Measurements from ENCODE around the gene CKS2. TPM values are rescaled to one million over a fixed set of nuclear protein-coding genes. Genes with fewer than 3 reads are reported as not detected.

The CKS2 gene
- total and polyA plus RNA-seq, 3 experiments from 2014 or later: 21.2 to 253 (median 252) TPM

GRCh38 chr9:89359751-89360261 lies 48.8 kb downstream of the CKS2 start:
- ChIA-PET POLR2A (no interaction called here), CTCF (interaction anchor here (1.1 to 1.2 kb wide), 2 partner anchors 11 to 189 kb away, joined by 3 read pairs; no protein-coding TSS in a partner anchor)
- H3K27ac Mint-ChIP-seq: peak overlapping the region in 6 of 8 donors; percentile 20 to 70 (median 51)
- peaks cover 81% of the 10 kb centered on the region for H3K36me3 ChIP-seq (ENCODE audit: insufficient read depth, low read length)
- no peaks in the 10 kb centered on the region for H3K27me3 ChIP-seq (ENCODE audit: insufficient read depth, low read length, poor library complexity, severe bottlenecking)
- H3K4me1 ChIP-seq (ENCODE audit: insufficient read depth, low read length): no peaks in the 10 kb centered on the region
- no peak overlapping the region for H3K27ac ChIP-seq (ENCODE audit: low read depth, low read length)
- no peak overlapping the region for H3K4me3 Mint-ChIP-seq
- no peaks in the 10 kb centered on the region for H3K9me3 ChIP-seq (ENCODE audit: low read length)
- no peaks in the 10 kb centered on the region for H3K27me3 Mint-ChIP-seq
- H3K9me3 Mint-ChIP-seq: no peaks in the 10 kb centered on the region
- no peak for DNase-seq
- H3K36me3 Mint-ChIP-seq: peaks cover 0 to 87% (median 25%) of the 10 kb centered on the region in 3 donors
- H3K4me1 Mint-ChIP-seq: peaks cover 3 to 32% (median 5%) of the 10 kb centered on the region in 3 donors
- no peak overlapping the region for H3K4me3 ChIP-seq (ENCODE audit: low read length)

GRCh38 chr9:89360465-89360864 lies 49.5 kb downstream of the CKS2 start:
- Mint-ChIP-seq H3K4me3 (no peak overlapping the region), H3K36me3 (peaks cover 0 to 83% (median 25%) of the 10 kb centered on the region in 3 donors), H3K4me1 (peaks cover 3 to 29% (median 5%) of the 10 kb centered on the region in 3 donors), H3K9me3 (no peaks in the 10 kb centered on the region), H3K27me3 (no peaks in the 10 kb centered on the region), H3K27ac (peak overlapping the region in 5 of 8 donors; percentile 57 to 83 (median 68))
- no peaks in the 10 kb centered on the region for H3K4me1 ChIP-seq (ENCODE audit: insufficient read depth, low read length)
- ChIA-PET POLR2A (no interaction called here), CTCF (interaction anchor here (1.1 to 1.2 kb wide), 2 partner anchors 11 to 188 kb away, joined by 3 read pairs; no protein-coding TSS in a partner anchor)
- no peaks in the 10 kb centered on the region for H3K9me3 ChIP-seq (ENCODE audit: low read length)
- H3K27me3 ChIP-seq (ENCODE audit: insufficient read depth, low read length, poor library complexity, severe bottlenecking): no peaks in the 10 kb centered on the region
- no peak overlapping the region for H3K4me3 ChIP-seq (ENCODE audit: low read length)
- H3K27ac ChIP-seq (ENCODE audit: low read depth, low read length): no peak overlapping the region
- H3K36me3 ChIP-seq (ENCODE audit: insufficient read depth, low read length): peaks cover 75% of the 10 kb centered on the region
- DNase-seq: no peak

- no peak for DNase-seq
- Mint-ChIP-seq H3K36me3 (peaks cover 0 to 82% (median 22%) of the 10 kb centered on the region in 3 donors), H3K27me3 (no peaks in the 10 kb centered on the region), H3K27ac (peak overlapping the region; percentile 14 to 83 (median 58)), H3K9me3 (no peaks in the 10 kb centered on the region), H3K4me1 (peaks cover 3 to 29% (median 5%) of the 10 kb centered on the region in 3 donors), H3K4me3 (peak overlapping the region in 1 of 7 donors; percentile 7)
- ChIA-PET POLR2A (no interaction called here), CTCF (interaction anchor here (1.1 kb wide), 1 partner anchor 12 kb away, joined by 3 read pairs; no protein-coding TSS in a partner anchor)
- Histone ChIP-seq H3K4me1 (ENCODE audit: insufficient read depth, low read length) (no peaks in the 10 kb centered on the region), H3K9me3 (ENCODE audit: low read length) (no peaks in the 10 kb centered on the region), H3K27ac (ENCODE audit: low read depth, low read length) (no peak overlapping the region), H3K27me3 (ENCODE audit: insufficient read depth, low read length, poor library complexity, severe bottlenecking) (no peaks in the 10 kb centered on the region), H3K36me3 (ENCODE audit: insufficient read depth, low read length) (peaks cover 75% of the 10 kb centered on the region), H3K4me3 (ENCODE audit: low read length) (no peak overlapping the region)
Measured at GRCh38 chr9:89361031-89361430, 50.0 kb downstream of the CKS2 start.

GRCh38 chr9:89361816-89362646 lies 51.0 kb downstream of the CKS2 start:
- peaks cover 0 to 78% (median 17%) of the 10 kb centered on the region in 3 donors for H3K36me3 Mint-ChIP-seq
- peaks cover 0 to 24% (median 3%) of the 10 kb centered on the region in 3 donors for H3K4me1 Mint-ChIP-seq
- H3K9me3 ChIP-seq (ENCODE audit: low read length): no peaks in the 10 kb centered on the region
- ChIA-PET POLR2A (no interaction called here), CTCF (interaction anchor here (1.0 kb wide), 1 partner anchor 10 kb away, joined by 3 read pairs; no protein-coding TSS in a partner anchor)
- H3K36me3 ChIP-seq (ENCODE audit: insufficient read depth, low read length): peaks cover 65% of the 10 kb centered on the region
- H3K27ac Mint-ChIP-seq: peak overlapping the region in 6 of 8 donors; percentile 14 to 71 (median 46)
- no peak overlapping the region for H3K27ac ChIP-seq (ENCODE audit: low read depth, low read length)
- H3K4me3 ChIP-seq (ENCODE audit: low read length): no peak overlapping the region
- no peaks in the 10 kb centered on the region for H3K4me1 ChIP-seq (ENCODE audit: insufficient read depth, low read length)
- no peaks in the 10 kb centered on the region for H3K9me3 Mint-ChIP-seq
- no peaks in the 10 kb centered on the region for H3K27me3 ChIP-seq (ENCODE audit: insufficient read depth, low read length, poor library complexity, severe bottlenecking)
- no peak for DNase-seq
- H3K4me3 Mint-ChIP-seq: peak overlapping the region in 1 of 7 donors; percentile 23
- no peaks in the 10 kb centered on the region for H3K27me3 Mint-ChIP-seq

GRCh38 chr9:89362647-89363310 lies 51.8 kb downstream of the CKS2 start:
- POLR2A ChIA-PET: no interaction called here
- H3K36me3 ChIP-seq (ENCODE audit: insufficient read depth, low read length): peaks cover 58% of the 10 kb centered on the region

GRCh38 chr9:89363311-89363670 lies 52.3 kb downstream of the CKS2 start:
- H3K27me3 ChIP-seq (ENCODE audit: insufficient read depth, low read length, poor library complexity, severe bottlenecking): no peaks in the 10 kb centered on the region
- no peaks in the 10 kb centered on the region for H3K4me1 ChIP-seq (ENCODE audit: insufficient read depth, low read length)
- DNase-seq: no peak
- H3K36me3 Mint-ChIP-seq: peaks cover 0 to 65% (median 17%) of the 10 kb centered on the region in 3 donors
- H3K9me3 ChIP-seq (ENCODE audit: low read length): no peaks in the 10 kb centered on the region
- peaks cover 0 to 19% (median 2%) of the 10 kb centered on the region in 3 donors for H3K4me1 Mint-ChIP-seq
- no peak overlapping the region for H3K27ac ChIP-seq (ENCODE audit: low read depth, low read length)
- peaks cover 53% of the 10 kb centered on the region for H3K36me3 ChIP-seq (ENCODE audit: insufficient read depth, low read length)
- peak overlapping the region in 1 of 7 donors; percentile 56 for H3K4me3 Mint-ChIP-seq
- peak overlapping the region in 3 of 8 donors; percentile 11 to 51 (median 21) for H3K27ac Mint-ChIP-seq
- ChIA-PET CTCF (interaction anchor here (1.0 kb wide), 1 partner anchor 11 kb away, joined by 3 read pairs; no protein-coding TSS in a partner anchor), POLR2A (no interaction called here)
- no peak overlapping the region for H3K4me3 ChIP-seq (ENCODE audit: low read length)
- no peaks in the 10 kb centered on the region for H3K27me3 Mint-ChIP-seq
- no peaks in the 10 kb centered on the region for H3K9me3 Mint-ChIP-seq

More at GRCh38 chr9:89362647-89363310, 51.8 kb downstream of the CKS2 start:
- Mint-ChIP-seq H3K9me3 (no peaks in the 10 kb centered on the region), H3K27ac (peak overlapping the region in 1 of 8 donors; percentile 21), H3K4me3 (no peak overlapping the region), H3K4me1 (peaks cover 0 to 17% (median 2%) of the 10 kb centered on the region in 3 donors), H3K36me3 (peaks cover 0 to 70% (median 17%) of the 10 kb centered on the region in 3 donors), H3K27me3 (no peaks in the 10 kb centered on the region)
- no peak for DNase-seq
- Histone ChIP-seq H3K9me3 (ENCODE audit: low read length) (no peaks in the 10 kb centered on the region), H3K4me3 (ENCODE audit: low read length) (no peak overlapping the region), H3K27ac (ENCODE audit: low read depth, low read length) (no peak overlapping the region), H3K27me3 (ENCODE audit: insufficient read depth, low read length, poor library complexity, severe bottlenecking) (no peaks in the 10 kb centered on the region), H3K4me1 (ENCODE audit: insufficient read depth, low read length) (no peaks in the 10 kb centered on the region)
- CTCF ChIA-PET: interaction anchor here (1.0 kb wide), 1 partner anchor 10 kb away, joined by 3 read pairs; no protein-coding TSS in a partner anchor

- DNase-seq: no peak
- no peaks in the 10 kb centered on the region for H3K9me3 ChIP-seq (ENCODE audit: low read length)
- Mint-ChIP-seq H3K27ac (peak overlapping the region in 5 of 8 donors; percentile 19 to 87 (median 39)), H3K36me3 (peaks cover 0 to 57% (median 17%) of the 10 kb centered on the region in 3 donors), H3K9me3 (no peaks in the 10 kb centered on the region), H3K4me1 (peaks cover 0 to 22% (median 2%) of the 10 kb centered on the region in 3 donors), H3K4me3 (no peak overlapping the region), H3K27me3 (no peaks in the 10 kb centered on the region)
- H3K4me3 ChIP-seq (ENCODE audit: low read length): no peak overlapping the region
- CTCF ChIA-PET: no interaction called here
- H3K4me1 ChIP-seq (ENCODE audit: insufficient read depth, low read length): no peaks in the 10 kb centered on the region
- POLR2A ChIA-PET: no interaction called here
- H3K27ac ChIP-seq (ENCODE audit: low read depth, low read length): no peak overlapping the region
- no peaks in the 10 kb centered on the region for H3K27me3 ChIP-seq (ENCODE audit: insufficient read depth, low read length, poor library complexity, severe bottlenecking)
- peaks cover 45% of the 10 kb centered on the region for H3K36me3 ChIP-seq (ENCODE audit: insufficient read depth, low read length)
Measured at GRCh38 chr9:89363921-89364665, 53.1 kb downstream of the CKS2 start.
